Myometrial cell (primary cell): ENCODE data around the gene FAM171A1. TPM values are rescaled to one million over a fixed set of nuclear protein-coding genes. Genes with fewer than 3 reads are reported as not detected.

Experiments used
- total RNA-seq: library from RNA; depleted of rRNA; stranded (reverse); fragments of >200 nt; gene quantifications from 2 replicates; pipeline ENCODE4 v1.2.3, GENCODE V29; 2015

FAM171A1 gene
- 16.7 and 18.1 TPM in 2 replicates for total RNA-seq

GRCh38 chr10:15370856-15371701, at the start of gene FAM171A1:
TSS of gene FAM171A1 (minus strand) at chr10:15371289. CDS start at chr10:15371052, 237 bp downstream.

GRCh38 chr10:15168291-15168785, 202.8 kb downstream of the FAM171A1 start, which contains the start of gene NMT2:
TSS of gene NMT2 (minus strand) at chr10:15168693. CDS start at chr10:15168612, 81 bp downstream.

Other genes starting within 250 kb of the FAM171A1 start
- gene NMT2, start 202.6 kb downstream of the FAM171A1 start, total RNA-seq = 49.3 and 50.2 TPM in 2 replicates